HG02678 (cell line): ENCODE results near the gene IRAK3.
A peak's percentile ranks its signal among the peaks of the same experiment; 100 is the strongest.

Experiments
- ATAC-seq: cut with Tn5 transposase; IDR thresholded peaks from one replicate; pipeline ENCODE4 v1.9.1; 2021; ENCODE audit warnings: mild to moderate bottlenecking, moderate library complexity; ENCODE audit not compliant: unreplicated experiment

IRAK3 gene

GRCh38 chr12:66302827-66303169 lies 113.8 kb downstream of the IRAK3 start:
- ATAC-seq: no peak

- peak; percentile 39 for ATAC-seq
Measured at GRCh38 chr12:66303316-66303804, 114.3 kb downstream of the IRAK3 start.
